ENCODE results near the gene RPS6KA1.

DNA sequence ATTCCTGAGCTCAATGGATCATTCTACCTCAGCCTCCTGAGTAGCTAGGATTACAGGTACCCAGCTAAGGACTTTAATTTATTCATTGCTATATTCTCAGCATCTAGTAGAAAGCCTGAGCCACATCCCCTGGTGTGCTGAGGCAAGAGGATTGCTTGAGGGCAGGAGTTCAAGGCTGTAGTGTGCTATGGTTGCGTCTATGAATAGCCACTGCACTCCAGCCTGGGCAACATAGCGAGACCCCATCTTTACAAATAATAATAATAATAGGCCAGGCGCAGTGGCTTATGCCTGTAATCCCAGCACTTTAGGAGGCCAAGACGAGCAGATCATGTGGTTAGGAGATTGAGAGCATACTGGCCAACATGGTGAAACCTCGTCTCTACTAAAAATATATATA, 3.3 kb upstream of the RPS6KA1 start:
- no peak for TF ChIP-seq SP1 (IDR thresholded peaks at IDR 0.05; ENCODE audit: low read depth, low read length)
- no peak for TF ChIP-seq HDAC6 (IDR thresholded peaks at IDR 0.05; ENCODE audit: unreplicated experiment)
- TF ChIP-seq CTCF (IDR thresholded peaks at IDR 0.05 in 2 of 3, conservative IDR thresholded peaks at IDR 0.05 in 1 of 3; ENCODE audit: control insufficient read depth in 2 of 3, extremely low read depth in 1 of 3, insufficient read depth in 1 of 3, low read depth in 3 of 3, low read length in 3 of 3) = no peak
